HG02610 (cell line): Measurements from ENCODE around the gene S100A6.
A peak's percentile ranks its signal among the peaks of the same experiment; 100 is the strongest.
"Not testable (repeated sequence)": the region's sequence is repeated elsewhere in the genome, so short reads cannot be mapped to it uniquely, and the experiment has no call there.

Experiments
- ATAC-seq: cut with Tn5 transposase; IDR thresholded peaks from one replicate; pipeline ENCODE4 v1.9.1; 2021; ENCODE audit warnings: mild to moderate bottlenecking, moderate library complexity; ENCODE audit not compliant: unreplicated experiment

Gene S100A6

GRCh38 chr1:153565529-153566374, 30.0 kb upstream of the S100A6 start, which contains the start of gene S100A2:
TSS of gene S100A2 (minus strand) at chr1:153565844. CDS start at chr1:153563877, 1,967 bp downstream.
- peak; percentile 58 for ATAC-seq

- no peak for ATAC-seq
These were observed 28.2 kb upstream of the S100A6 start for GRCh38 chr1:153563991-153564390.

- no peak for ATAC-seq
These were observed 27.7 kb upstream of the S100A6 start for GRCh38 chr1:153563483-153563901.

GRCh38 chr1:153562021-153562420, 26.2 kb upstream of the S100A6 start:
- ATAC-seq, result not testable (repeated sequence)

GRCh38 chr1:153561466-153561985, 25.7 kb upstream of the S100A6 start:
- no peak for ATAC-seq

- no peak for ATAC-seq
These were observed 25.1 kb upstream of the S100A6 start for GRCh38 chr1:153560771-153561465.

- ATAC-seq, result no peak
These were observed 24.4 kb upstream of the S100A6 start for GRCh38 chr1:153560241-153560640.

GRCh38 chr1:153557877-153558276, 22.1 kb upstream of the S100A6 start:
- no peak for ATAC-seq

- no peak for ATAC-seq
These were observed 20.6 kb upstream of the S100A6 start for GRCh38 chr1:153556348-153556747.

GRCh38 chr1:153553830-153554541, 18.2 kb upstream of the S100A6 start:
- no peak for ATAC-seq

GRCh38 chr1:153553096-153553495, 17.3 kb upstream of the S100A6 start:
- ATAC-seq, result no peak

GRCh38 chr1:153552335-153552734, 16.5 kb upstream of the S100A6 start:
- no peak for ATAC-seq

- ATAC-seq, result no peak
These were observed 15.2 kb upstream of the S100A6 start for GRCh38 chr1:153550827-153551500.

GRCh38 chr1:153550398-153550758, 14.6 kb upstream of the S100A6 start:
- ATAC-seq, result no peak

GRCh38 chr1:153549741-153550397, 14.1 kb upstream of the S100A6 start:
- ATAC-seq, result no peak

- ATAC-seq, result no peak
These were observed 13.2 kb upstream of the S100A6 start, which contains the start of gene S100A3 for GRCh38 chr1:153548722-153549688. TSS of gene S100A3 (minus strand) at chr1:153549258. CDS start at chr1:153548485, 773 bp downstream.

GRCh38 chr1:153547560-153548551, 12.1 kb upstream of the S100A6 start:
- ATAC-seq, result no peak
